Activated CD4-positive, alpha-beta T cell treated with anti-CD3 and anti-CD28 coated beads for 24 hours (primary cell): ENCODE measurements around the gene CD84.
A peak's percentile ranks its signal among the peaks of the same experiment; 100 is the strongest.
"Not testable (repeated sequence)": the region's sequence is repeated elsewhere in the genome, so short reads cannot be mapped to it uniquely, and the experiment has no call there.

Experiments
- DNase-seq, 2 donors: peaks; one replicate each; pipeline ENCODE4 v3.0.0-alpha.2; 2020; ENCODE audit warnings: low read depth in 2 of 2

The CD84 gene

DNA sequence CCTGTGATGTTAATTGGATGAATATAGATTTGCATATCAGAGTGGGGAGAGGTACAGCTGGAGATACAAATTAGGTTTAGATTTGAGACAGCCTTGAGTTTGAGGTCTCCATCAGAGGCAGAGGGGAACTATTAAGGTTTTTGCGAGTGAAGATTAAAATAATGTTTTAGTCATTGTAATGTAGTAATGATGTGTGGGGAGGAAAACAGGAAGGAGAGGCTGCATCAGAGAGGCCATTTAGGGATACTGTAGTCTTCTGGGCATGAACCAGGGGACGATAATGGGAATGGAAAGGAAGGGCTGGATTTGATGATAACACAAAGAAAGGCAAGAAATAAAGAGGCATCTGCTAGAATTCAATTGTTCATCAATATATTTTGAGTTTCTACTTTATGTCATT lies 9.5 kb downstream of the CD84 start:
- no peak for DNase-seq

- peak; percentile 45 to 53 for DNase-seq
Measured at GRCh38 chr1:160567858-160568682, 11.2 kb downstream of the CD84 start.

DNA sequence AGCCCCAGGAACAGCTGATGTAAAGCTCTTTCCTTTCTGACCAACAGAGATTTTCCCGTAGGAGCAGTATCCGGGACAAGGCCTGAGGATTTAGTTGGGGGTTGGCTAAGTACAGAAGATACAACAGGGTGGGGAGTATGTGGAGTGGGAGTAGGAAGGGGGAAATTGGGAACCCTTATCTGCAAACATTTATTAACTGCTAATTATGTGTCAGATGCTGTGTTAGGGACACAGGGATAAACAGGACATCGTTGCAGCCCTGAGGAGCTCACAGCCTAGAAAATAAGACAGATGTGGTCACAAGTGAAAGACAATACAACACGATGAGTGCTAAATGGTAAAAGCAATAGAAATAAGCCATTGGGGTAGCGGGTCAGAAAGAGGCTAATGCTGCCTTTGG lies 12.0 kb downstream of the CD84 start:
- no peak for DNase-seq

DNA sequence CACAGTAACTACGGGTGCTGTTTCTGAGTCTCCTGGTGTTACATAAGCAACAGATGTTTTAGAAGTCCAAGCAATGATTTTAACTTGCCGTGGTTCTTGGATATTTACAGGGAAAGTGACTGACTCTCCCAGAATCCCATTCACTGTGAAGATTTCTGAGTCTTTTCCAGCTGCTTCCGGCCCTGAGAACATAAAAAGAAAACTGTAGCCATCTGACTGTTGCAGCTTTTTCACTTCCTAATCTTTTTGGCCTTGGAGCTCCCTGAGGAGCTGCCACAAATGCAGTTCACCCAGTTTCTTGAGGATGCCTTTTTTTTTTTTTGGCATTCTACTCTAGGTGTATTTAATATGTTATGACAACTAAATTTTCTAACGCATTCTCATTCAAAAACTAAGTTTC lies 13.7 kb downstream of the CD84 start:
- no peak for DNase-seq

DNA sequence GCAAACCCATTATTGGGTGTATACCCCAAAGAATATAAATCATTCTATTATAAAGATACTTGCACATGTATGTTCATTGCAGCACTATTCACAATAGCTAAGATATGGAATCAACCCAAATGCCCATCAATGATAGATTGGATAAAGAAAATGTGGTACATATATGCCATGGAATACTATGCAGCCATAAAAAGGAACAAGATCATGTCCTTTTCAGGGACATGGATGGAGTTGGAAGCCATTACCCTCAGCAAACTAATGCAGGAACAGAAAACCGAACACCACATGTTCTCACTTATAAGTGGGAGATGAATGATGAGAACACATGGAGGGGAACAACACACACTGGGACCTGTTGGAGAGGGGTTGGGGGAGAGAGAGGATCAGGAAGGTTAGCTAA lies 16.1 kb downstream of the CD84 start:
- DNase-seq = not testable (repeated sequence)

DNA sequence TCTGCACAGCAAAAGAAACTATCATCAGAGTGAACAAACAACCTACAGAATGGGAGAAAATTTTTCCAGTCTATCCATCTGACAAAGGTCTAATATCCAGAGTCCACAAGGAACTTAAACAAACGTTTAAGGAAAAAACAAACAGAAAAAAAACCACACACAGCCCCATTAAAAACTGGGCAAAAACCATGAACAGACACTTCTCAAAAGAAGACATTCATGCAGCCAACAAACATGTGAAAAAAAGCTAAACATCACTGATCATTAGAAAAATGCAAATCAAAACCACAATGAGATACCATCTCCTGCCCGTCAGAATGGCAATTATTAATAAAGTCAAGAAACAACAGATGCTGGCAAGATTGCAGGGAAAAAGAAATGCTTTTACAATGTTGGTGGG lies 16.6 kb downstream of the CD84 start:
- DNase-seq = not testable (repeated sequence)

DNA sequence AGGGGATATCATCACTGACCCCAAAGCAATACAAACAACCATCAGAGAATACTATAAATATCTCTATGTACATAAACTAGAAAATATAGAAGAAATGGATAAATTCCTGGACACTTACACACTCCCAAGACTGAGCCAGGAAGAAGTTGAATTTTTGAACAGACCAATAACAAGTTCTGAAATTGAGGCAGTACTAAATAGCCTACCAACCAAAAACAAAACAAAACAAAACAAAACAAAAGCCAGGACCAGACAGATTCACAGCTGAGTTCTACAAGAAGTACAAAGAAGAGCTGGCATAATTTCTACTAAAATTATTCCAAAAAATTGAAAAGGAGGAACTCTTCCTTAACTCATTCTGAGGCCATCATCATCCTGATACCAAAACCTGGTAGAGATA lies 18.5 kb downstream of the CD84 start:
- DNase-seq = no peak

DNA sequence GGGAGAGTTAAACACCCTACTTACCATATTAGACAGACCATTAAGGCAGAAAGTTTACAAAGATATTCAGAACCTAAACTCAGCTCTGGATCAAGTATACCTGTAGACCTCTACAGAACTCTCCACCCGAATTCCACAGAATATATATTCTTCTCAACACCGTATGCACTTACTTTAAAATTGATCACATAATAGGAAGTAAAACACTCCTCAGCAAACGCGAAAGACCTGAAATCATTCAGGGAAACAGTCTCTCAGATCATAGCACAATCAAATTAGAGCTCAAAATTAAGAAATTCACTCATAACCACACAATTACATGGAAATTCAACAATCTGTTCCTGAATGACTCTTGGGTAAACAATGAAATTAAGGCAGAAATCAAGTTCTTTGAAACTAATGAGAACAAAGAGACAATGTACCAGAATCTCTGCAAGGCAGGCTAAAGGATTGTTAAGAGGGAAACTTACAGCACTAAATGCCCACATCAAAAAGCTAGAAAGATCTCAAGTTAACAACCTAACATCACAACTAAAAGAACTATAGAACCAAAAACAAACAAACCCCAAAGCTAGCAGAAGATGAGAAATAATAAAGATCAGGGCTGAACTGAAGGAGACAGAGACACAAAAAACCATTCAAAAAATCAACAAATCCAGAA lies 19.1 kb downstream of the CD84 start:
- no peak for DNase-seq

GRCh38 chr1:160559437-160559836 lies 19.9 kb downstream of the CD84 start:
- DNase-seq = not testable (repeated sequence)

- DNase-seq = no peak
Measured at GRCh38 chr1:160558660-160559380, 20.5 kb downstream of the CD84 start.

- no peak for DNase-seq
Measured at GRCh38 chr1:160553778-160554177, 25.5 kb downstream of the CD84 start.

DNA sequence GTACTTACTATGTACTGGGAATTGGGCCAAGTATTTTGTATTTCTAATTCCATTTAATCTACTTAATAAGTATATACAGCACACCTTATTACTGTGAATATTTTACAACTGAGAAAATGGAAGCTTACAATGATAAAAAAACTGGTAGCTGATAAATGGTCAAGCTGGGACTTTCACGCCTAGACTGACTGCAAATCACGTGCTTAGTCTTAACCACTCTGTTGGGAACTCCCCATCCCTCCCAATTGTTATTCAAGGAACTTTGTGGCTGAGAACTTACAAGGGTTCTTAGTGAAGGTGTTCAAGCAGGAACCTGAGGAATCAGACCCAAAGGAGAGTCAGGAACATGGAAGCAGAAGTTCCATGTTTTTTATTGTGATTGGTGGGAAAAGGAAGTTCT lies 26.9 kb downstream of the CD84 start:
- no peak for DNase-seq

- peak; percentile 51 for DNase-seq
Measured at GRCh38 chr1:160550572-160551034, 28.7 kb downstream of the CD84 start.

- no peak for DNase-seq
Measured at GRCh38 chr1:160549665-160550006, 29.7 kb downstream of the CD84 start.

DNA sequence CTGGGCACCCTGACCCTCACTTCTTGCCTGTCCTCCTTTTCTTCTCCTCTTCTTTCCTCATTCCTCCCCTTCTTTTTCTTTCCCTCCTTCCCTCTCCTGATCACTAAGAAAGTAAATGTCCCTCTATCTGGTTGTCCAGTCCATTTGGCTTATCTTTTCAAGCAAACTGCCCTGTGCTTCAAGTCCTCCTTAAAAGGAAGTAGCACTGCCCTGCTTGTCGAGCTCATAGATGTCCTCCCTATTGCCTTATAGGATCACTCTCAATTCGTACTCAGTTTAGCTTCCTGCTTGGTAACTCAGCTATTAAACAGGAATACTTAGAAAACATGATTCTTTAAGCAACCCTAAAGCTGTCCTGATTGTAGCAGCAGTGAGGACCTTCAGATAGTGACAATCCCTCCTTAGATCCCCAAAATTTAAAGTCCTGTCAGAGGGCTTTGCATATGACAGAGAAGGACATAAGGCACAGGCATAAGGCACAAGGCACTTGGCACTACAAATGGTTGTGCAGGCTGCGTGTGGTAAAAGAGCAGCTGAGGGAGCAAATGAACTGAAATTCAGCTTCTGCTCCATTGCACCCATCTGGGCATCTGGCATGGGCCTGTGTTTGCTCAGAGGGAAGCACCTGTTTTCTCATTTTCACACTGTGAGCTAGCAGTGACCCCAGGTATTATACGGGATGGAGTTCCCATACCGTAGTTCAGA lies 30.2 kb downstream of the CD84 start:
- DNase-seq = no peak

DNA sequence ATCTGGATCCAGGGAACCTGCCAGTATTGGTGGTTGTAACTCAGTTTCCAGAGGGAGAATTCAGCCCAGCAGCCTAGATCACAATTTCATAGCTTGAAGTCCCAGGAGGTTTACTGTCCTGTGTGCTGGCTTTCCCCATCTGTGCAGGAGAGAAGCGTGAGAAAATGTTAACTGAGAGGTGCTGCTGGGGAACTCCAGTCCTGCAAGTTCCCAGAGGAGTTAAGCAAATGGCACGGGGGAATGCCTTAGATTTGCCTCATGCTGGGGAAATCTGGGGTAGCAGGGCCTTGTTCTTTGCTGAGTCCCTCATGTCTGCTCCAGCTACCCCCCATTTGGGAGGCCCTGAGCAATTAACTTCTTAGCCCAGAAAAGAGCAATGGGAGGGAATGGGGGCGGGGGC lies 31.1 kb downstream of the CD84 start:
- no peak for DNase-seq

- no peak for DNase-seq
Measured at GRCh38 chr1:160547422-160547821, 31.9 kb downstream of the CD84 start.

DNA sequence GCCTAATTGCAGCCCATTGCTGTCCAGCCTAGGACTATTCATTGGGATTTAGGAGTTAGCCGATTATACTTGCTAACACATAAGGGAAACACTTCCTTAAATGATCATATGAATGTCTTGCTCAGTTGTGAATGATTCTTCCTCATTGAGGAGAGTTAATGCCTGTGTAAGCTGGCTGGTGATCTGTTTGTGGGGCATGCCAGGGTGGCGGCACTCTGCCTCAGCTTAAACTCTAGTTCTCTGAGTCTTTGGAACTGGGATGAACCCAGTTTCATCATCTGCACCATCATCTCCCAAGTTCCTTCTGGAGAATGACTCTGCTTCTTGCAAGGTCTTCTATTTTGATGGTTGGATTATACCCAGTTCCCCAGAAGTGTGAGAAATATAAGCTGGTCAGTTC lies 32.4 kb downstream of the CD84 start:
- no peak for DNase-seq

DNA sequence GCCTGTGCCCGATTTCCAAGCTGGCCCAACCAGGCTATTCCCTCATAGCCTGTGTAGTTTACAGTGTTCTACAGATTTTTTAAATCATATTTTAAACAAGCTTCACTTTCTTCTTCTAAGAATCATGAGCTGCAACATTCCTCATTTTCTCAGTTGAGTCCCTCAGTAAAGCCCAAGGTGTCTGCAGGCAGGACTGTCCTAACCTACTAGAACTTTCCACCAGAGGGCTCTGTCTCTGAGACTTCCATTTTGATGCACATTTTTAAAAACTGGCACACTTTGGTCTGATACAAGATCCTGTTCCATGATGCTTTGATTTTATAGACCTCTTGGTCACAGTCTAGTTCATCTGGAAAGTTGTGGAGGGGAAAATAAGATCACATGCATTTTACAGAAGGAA lies 34.6 kb downstream of the CD84 start:
- DNase-seq = no peak

GRCh38 chr1:160542303-160542945 lies 36.9 kb downstream of the CD84 start:
- DNase-seq = no peak

GRCh38 chr1:160541622-160542302 lies 37.5 kb downstream of the CD84 start:
- no peak for DNase-seq
